HG03575 (cell line): ENCODE data around the gene RAB40B.
"Not testable (repeated sequence)": the region's sequence is repeated elsewhere in the genome, so short reads cannot be mapped to it uniquely, and the experiment has no call there.

Experiments used
- ATAC-seq: cut with Tn5 transposase; IDR thresholded peaks from one replicate; pipeline ENCODE4 v1.9.1; 2021; ENCODE audit not compliant: unreplicated experiment, insufficient number of reproducible peaks, low FRiP score; ENCODE audit errors: extremely low read depth

Gene RAB40B, protein sequence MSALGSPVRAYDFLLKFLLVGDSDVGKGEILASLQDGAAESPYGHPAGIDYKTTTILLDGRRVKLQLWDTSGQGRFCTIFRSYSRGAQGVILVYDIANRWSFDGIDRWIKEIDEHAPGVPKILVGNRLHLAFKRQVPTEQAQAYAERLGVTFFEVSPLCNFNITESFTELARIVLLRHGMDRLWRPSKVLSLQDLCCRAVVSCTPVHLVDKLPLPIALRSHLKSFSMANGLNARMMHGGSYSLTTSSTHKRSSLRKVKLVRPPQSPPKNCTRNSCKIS

DNA sequence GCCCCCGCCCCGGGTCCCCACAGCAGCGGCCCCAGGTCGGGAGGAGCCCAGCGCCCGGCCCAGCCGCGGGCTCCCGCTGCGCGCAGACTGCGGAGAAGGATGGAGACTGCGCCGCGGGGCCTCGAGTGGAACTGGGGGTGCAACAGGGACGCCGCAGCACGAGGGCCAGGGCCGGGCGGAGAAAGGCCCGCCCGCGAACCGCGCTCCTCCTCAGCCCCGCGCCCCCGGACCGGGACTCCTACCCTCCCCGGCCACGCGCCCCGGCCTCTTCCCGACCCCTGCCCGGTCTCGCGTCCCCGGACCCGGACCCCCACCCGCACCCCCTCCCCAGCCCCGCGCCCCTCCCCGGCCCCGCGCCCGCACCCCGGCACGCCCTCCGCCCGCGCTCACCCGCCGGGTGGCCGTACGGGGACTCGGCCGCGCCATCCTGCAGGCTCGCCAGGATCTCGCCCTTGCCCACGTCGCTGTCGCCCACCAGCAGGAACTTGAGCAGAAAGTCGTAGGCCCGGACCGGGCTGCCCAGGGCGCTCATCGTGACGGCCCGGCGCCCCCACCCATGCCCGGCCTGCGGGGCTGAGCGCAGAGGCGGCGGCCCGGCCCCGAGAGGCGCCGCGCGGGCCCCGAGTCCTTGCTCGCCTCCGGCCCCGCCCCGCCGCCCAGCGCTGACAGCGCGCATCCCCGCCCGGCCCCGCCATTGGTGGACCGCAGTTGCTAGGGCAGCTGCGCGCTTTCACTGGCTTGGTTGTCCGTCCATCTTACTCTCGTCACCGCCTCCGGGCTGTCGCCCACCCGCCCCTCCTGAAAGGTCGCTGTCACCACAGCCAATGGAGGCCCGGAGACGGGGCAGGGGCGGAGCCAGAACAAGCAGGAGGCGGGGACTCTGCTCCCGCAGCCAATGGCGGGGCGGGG, at the start of gene RAB40B:
RAB40B (minus strand) TSS at position 634 of the 909 bp plus-strand sequence; CDS start at position 532, 102 bp downstream.
- peak; percentile 44 for ATAC-seq

DNA sequence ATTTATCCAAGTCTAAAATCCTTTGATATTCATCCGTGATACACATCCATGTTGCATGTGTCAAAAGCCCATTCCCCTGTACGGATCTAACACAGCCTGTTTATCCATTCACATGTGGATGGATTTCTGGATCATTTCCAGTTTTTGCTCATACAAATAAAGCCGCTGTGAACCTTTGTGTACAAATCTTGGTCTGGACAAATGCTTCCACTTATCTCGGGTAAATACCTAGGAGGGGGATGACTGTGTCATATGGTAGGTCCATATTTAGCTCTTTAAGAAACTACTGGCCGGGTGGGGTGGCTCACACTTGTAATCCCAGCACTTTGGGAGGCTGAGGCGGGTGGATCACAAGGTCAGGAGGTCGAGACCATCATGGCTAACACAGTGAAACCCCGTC, 47.0 kb upstream of the RAB40B start:
- ATAC-seq, result no peak

DNA sequence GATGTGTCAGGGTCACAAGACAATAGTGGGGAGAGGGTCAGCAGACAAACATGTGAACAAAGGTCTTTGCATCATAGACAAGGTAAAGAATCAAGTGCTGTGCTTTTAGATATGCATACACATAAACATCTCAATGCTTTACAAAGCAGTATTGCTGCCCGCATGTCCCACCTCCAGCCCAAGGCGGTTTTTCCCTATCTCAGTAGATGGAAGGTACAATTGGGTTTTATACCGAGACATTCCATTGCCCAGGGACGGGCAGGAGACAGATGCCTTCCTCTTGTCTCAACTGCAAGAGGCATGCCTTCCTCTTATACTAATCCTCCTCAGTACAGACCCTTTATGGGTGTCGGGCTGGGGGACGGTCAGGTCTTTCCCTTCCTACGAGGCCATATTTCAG, 46.2 kb upstream of the RAB40B start:
- ATAC-seq, result not testable (repeated sequence)

DNA sequence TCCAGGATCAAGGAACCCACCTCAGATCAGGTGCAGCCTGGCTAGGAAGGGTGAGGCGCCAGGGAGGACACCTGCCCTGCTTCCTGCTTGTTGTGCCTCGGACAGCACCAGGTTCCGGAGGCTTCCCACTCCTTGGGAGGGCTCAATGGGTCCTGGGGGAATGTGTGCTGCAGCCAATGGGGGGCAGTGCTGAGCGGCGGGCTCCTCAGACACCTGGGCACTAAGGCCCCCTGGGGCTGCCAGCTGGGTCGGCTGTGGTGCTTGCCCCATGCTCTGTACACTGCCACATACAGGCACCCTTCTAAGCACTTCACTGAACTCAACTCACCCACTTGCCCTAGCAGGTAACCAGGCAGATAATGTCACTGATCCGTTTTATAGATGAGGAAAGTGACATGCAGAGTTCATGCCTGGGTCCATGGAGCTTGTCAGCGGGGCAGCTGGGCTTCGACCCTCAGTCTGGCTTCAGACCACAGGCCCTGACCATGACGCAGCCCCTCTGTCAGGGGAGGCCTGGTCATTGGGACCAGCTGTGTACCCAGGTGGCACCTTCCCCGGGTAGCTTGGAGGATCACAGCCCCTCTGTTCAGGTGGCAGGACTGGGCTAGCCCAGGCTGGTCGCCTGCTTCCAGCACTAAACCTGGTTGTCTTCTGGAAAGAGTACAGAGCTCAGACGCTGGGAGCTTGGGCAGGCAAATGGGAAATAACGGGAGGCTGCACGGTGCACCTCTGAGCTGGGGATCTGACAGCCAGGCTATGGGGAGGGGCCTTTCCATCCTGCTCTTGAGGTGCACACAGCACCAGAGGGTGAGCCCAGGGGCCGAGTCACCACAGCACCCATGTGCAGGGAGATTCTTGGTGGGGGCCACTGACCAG, 45.1 kb upstream of the RAB40B start:
- ATAC-seq, result no peak

DNA sequence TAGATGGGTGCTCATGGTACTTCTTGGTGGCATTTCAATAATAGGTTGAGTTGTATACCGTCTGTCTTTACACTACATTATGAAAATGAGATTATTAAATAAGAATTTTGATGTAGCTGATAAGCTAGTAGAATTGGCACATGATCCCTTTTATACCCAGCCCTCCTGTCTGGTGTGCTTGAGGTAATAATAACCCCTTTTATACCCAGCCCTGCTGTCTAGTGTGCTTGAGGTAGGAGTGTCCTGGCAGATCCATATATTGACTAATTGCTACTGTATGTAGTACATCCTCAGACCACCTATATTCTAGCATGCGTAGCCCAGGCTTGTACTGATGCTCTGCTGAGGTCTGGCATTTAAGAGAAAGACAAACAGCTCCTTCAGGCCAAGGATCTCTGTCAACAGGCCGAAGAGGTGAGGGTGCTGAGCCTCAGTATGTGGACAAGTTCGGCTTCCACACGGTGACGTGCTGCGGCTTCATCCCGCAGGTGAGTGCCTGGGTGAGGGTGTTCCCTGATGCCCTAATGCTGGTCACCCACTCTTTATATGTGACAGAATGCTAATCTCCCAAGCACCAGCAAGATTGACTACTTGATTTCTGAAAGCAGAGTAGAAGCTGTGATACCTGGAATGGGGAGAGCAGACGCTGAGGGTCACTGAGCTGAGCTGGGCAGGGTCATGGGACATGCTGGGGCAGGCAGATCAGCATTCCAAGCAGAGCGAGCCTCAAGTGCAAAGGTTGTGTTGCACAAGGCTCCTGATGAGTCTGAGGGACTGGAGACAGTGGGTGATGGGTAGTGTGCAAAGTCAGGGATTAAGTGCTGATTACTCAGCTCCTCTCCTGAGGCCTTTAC, 42.6 kb upstream of the RAB40B start:
- no peak for ATAC-seq

DNA sequence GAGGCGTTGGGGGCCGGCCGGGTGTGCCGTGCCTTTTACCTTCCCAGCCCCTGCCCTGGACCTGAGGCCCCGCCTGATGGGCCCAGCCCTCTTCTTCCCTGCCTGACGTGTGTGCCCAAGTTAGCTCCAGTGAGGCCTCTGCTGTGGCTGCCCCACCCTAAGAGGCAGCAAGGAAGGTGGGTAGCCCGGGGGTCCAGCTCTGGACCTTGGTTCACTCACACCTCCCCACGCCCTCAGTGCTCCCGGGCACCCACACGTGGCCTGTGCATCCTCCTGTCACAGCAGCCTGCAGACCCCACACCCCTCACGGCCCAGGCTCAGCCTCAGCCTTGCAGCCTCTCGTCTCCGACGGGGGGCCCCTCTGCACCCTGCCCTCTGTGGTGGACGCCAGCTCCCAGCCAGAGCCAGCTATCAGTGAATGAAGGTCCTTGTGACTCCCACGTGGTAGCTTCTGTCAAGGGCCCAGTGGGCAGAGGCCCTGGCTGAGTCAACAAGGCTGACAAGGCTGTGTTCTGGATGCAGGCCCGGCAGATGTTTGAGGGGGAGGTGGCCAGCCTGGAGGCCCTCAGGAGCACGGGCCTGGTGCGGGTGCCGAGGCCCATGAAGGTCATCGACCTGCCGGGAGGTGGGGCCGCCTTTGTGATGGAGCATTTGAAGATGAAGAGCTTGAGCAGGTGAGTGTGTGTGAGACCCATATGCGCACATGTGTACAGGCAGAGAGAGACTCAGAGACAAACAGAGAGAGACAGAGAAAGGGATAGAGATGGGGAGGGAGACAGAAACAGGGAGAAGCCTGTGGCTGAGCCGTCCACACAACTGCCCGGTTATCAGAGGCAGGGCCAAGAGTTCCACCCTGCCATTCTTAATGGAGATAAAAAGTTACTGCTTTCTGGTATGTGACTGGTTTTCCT, 39.7 kb upstream of the RAB40B start:
- no peak for ATAC-seq

DNA sequence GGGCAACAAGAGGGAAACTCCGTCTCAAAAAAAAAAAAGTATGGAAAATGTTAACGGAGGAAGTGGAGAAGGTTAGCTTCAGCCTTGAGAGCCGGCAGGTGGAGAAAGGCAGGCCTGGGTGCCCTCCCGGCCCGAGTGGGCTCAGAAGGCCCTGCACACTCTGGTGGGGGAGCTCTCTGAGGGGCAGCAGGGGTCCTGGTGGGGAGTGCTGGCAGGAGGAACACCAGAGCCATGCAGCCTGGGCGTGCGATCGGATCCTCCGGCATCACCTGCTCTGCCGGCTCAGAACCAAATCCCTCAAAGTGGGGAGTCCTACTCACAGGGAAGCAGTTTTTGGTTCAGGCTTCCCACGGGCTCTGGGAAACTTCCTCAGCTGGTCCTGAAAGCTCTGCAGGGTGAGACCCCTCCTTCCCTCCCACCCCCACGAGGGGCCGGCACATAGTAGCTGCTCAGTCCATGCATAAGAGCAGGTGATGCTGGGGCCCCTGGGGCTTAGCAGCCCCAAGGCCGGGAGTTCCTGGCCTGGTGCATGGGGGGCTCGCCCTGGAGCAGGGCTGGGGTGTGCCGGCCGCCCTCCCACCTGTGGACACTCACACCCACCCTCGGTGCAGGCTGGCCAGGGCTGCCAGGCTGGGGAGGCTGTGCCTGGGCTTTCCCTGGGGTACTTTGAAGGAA, 38.1 kb upstream of the RAB40B start:
- no peak for ATAC-seq

DNA sequence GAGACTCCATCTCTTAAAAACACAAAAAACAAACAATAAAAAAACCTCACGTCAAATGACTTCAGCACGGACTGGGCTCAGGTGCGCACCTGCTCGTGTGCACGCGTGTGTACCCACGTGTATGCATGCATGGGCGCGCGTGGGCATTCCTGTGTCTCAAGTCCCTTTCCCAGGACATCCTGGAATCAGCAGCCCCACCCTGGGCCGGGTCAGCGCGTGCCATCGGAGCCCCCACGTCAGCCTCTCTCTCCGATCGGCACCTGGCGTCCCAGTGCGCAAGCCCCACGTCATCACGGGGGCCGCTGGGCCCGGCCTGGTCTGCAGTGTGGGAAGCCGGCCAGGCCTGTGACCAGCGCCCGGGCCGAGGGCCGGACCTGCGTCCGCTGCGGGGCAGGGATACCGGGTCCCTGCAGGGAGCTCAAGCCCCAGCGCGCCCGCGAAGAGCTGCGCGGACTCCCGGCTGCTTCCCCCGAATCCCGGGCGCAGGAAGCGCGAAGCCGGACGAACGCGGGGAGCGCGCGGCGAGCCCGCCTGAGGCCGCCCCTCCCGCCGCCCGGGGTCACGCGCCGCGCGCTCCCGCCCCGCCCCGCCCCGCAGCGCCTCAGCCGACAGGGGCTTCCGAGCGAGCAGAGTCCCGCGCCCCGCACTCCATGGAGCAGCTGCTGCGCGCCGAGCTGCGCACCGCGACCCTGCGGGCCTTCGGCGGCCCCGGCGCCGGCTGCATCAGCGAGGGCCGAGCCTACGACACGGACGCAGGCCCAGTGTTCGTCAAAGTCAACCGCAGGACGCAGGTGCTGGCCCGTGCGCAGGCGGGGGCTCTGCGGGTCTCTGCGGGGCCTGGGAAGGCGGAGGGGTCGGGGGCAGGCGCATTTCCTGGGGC, 36.7 kb upstream of the RAB40B start, which contains the start of gene FN3K:
FN3K (plus strand) TSS at position 629 of the 880 bp plus-strand sequence; CDS start at position 651, 22 bp downstream.
- ATAC-seq, result no peak

DNA sequence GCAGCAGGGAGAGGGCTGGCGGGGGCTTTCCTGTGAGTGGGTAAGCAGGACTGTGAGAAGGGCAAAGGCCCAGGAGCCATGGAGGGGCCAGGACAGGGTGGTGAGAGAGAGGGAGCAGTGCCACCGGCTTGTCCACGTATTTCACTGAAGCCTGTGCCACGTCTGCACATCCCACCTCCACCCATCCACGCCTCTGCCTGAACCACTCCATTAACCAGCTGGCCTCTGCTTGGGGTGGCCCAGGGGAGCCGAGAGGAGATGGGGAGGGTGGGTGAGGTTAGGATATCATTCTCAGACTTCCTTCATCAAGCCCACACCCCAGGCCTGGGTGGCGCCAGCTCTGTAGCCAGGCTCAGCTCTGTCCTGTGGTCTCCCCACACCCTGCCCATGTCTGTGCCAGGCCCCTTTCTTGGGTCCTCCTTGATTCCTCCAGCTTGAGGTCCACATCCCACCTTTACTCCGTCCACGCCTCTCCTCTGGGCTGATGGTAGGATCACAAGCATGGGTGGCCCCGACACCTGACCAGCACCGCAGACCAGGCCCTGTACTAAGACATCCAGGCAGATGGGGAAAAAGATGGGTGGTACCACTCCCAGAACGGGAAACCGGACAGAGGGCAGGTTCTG, 33.7 kb upstream of the RAB40B start:
- no peak for ATAC-seq

DNA sequence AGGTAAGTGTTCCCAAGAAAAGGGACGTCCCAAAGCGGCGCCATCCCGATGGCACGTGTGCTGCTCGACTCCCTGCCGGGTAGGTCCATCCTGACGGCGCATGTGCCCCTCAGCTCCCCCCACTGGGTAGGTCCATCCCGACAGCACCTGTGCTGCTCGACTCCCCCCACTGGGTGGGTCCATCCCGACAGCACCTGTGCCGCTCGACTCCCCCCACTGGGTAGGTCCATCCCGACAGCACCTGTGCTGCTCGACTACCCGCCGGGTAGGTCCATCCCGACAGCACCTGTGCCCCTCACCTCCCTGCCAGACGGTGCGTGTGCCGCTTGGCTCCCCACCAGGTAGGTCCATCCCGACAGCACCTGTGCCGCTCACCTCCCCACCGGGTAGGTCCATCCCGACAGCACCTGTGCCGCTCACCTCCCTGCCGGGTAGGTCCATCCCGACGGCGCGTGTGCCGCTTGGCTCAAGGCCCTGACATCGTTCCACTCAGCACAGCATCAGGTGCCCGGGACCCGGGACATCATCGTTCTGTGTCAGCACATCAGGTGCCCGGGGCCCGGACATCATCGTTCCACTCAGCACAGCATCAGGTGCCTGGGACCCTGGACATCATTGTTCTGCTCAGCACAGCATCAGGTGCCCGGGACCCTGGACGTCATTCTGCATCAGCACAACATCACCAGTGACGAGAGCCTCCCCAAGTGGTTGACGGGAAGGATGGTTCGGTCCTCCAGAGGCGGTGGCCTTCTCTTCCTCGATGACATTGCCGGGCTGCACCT, 31.2 kb upstream of the RAB40B start:
- ATAC-seq, result no peak

DNA sequence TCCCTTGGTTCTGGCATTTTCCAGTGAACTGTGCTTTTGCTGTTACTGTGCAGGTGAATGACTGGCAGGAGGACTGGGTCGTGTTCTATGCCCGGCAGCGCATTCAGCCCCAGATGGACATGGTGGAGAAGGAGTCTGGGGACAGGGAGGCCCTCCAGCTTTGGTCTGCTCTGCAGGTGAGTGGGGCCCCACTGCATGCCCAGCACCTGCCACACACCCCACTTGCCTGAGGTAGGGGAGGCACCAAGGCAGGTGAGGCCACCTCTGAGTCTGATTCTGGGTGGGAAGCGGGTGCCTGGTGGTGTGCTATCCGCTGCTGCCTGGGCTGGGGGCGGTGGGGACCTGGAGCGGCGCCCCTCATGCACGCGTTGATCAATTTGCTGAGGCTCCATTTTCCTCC, 27.9 kb upstream of the RAB40B start:
- no peak for ATAC-seq

DNA sequence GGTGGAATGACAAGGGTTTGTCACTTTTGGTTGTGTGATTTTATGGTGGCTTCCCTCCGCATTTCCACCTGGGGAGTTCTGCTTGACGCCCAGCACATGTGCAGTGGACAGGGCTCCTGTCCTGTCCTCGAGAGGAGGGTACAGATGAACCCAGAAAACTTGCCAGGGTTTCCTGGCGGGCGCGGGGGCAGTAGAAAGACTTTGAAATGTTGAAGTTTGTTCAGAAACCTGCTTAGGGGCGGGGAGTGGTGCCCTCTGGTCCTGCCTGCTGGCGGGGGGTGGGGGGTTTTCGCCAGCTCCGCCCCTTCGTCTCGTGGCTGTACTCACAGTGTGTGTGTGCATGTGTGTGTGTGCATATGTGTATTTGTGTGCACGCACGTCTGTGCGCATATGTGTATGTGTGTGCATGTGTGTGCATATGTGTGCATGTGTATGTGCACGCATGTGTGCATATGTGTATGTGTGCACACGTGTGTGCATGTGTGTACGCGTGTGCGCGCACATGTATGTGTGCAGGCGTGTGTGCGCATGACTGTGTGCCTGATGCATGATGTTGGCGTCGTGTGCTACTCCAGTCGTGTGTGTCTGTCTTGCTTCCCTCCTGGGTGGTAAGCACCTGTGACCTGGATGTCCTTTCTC, 24.8 kb upstream of the RAB40B start:
- ATAC-seq, result no peak

DNA sequence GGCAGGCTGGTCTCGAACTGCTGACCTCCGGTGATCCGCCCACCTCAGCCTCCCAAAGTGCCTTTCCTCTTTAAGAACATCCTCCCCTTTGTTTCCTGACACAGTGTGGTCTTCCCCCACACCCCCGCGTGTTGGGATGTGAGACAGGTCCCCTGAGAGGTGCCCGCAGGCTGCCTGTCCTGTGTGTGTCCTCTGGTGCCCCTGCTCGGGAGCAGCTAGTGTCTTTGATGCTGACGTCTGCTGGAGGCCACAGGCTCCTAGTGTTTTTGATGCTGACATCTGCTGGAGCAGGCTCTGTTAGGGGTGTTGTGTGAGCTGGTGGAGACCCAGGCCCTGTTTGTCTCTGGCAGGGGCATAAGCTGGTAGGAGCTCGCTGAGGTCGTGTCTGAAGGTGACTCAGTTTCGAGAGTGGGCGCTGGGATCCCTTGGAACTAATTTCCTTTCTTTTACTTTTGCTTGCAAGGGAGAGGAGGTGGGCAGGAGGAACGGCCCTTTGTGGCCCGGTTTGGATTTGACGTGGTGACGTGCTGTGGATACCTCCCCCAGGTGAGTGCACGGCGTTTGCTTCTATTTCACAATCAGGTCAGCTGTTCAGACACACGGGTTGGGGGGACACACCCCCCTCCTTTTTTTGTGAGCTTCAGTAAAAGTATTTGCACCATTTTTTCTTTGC, 24.0 kb upstream of the RAB40B start:
- no peak for ATAC-seq

DNA sequence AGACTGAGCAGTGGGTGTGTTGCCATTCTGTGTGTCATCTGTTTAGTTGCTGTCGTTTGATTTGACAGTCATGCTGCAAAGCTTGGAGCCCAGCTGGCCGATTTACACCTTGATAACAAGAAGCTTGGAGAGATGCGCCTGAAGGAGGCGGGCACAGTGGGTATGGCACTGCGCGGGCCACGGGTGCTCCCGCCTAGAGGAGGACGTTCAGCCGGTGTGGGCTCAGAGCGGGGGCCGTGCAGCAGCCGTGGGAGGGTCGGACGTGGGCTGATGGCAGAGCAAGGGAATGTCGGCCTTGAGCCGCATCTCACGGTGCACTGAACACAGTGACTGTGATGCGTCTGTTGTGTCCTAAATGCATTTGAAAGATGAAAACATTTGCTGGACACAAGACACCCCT, 21.7 kb upstream of the RAB40B start:
- no peak for ATAC-seq
